Vagina (tissue), 2 donors: ENCODE results near the gene PSD. TPM values are rescaled to one million over a fixed set of nuclear protein-coding genes. Genes with fewer than 3 reads are reported as not detected.

ENCODE experiments used
- DNase-seq, 2 donors: peaks; one replicate each; pipeline ENCODE4 v3.0.0-alpha.2; 2017; ENCODE audit errors: extremely low spot score in 2 of 2
- H3K27ac ChIP-seq: fragments of 200-600 bp; sonication (generic); one replicate; pipeline ENCODE4 v1.5.1; 2019
- H3K27me3 ChIP-seq: fragments of 200-600 bp; sonication (generic); one replicate; pipeline ENCODE4 v1.5.1; 2019
- H3K36me3 ChIP-seq, 2 donors: fragments of 200-600 bp; sonication (generic); one replicate each; pipeline ENCODE4 v1.5.1; 2017 to 2019
- H3K4me1 ChIP-seq: fragments of 200-600 bp; sonication (generic); one replicate; pipeline ENCODE4 v1.5.1; 2019
- H3K4me3 ChIP-seq, 2 donors: fragments of 200-600 bp; sonication (generic); 1 replicate in 1 of 2; 2 replicates in 1 of 2; pipeline ENCODE4 v1.5.1; 2016 to 2019
- H3K9me3 ChIP-seq: fragments of 200-600 bp; sonication (generic); one replicate; pipeline ENCODE4 v1.5.1; 2019
- CTCF ChIP-seq, 3 experiments: fragments of 450-650 bp in 2 of 3; fragments of 200-600 bp in 1 of 3; sonication (generic) in 1 of 3; IDR thresholded peaks; one replicate each; pipeline ENCODE4 v1.5.1; 2017 to 2019; ENCODE audit warnings: antibody characterized with exemption in 3 of 3, mild to moderate bottlenecking in 2 of 3, moderate library complexity in 2 of 3
- POLR2A ChIP-seq, 2 donors: fragments of 450-650 bp; IDR thresholded peaks; one replicate each; pipeline ENCODE4 v1.6.1; 2017; ENCODE audit warnings: antibody characterized with exemption in 2 of 2, mild to moderate bottlenecking in 2 of 2, moderate library complexity in 2 of 2
- POLR2AphosphoS5 ChIP-seq, 2 donors: sonication (generic); formaldehyde crosslinking; IDR thresholded peaks; one replicate each; pipeline ENCODE4 v1.9.0; 2017; ENCODE audit warnings: antibody characterized with exemption in 2 of 2, mild to moderate bottlenecking in 2 of 2, low read depth in 1 of 2; ENCODE audit not compliant: insufficient read depth in 1 of 2
- intact Hi-C: fragments of 100-400 bp; cut with DNase I; formaldehyde crosslinking; loops from one replicate; pipeline ENCODE4 v1.15.1; 2023
- total RNA-seq: library from RNA; depleted of rRNA; stranded (reverse); fragments of >200 nt; gene quantifications from one replicate; pipeline ENCODE4 v1.2.3, GENCODE V29; 2016

The PSD gene
- total RNA-seq, 1 donor from 2014 or later, result 6.4 TPM

DNA sequence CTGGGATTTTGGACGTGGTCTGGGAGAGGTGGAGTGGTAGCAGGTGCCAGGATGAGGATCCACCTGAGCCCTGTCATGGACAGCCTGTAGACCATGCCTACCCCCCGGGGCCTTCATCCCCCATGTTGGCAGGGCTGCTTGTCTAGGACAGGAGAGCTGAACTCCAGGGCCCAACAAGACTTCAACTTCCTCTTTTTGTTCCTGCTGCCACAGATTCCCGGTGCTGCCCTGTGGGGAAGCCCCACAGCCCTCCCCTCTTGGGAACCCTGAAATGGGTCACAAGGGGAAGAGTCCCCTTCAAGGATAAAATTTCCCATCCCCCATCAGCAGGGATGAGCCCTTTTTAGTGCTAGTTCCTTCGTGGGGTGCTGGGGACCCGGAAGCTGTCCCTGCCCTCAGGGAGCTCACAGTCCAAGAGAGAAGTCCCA lies 15.0 kb upstream of the PSD start:
- Histone ChIP-seq H3K27me3 (no peaks in the 10 kb centered on the region), H3K4me3 (no peak overlapping the region), H3K9me3 (no peaks in the 10 kb centered on the region), H3K4me1 (peaks cover 10% of the 10 kb centered on the region), H3K36me3 (no peaks in the 10 kb centered on the region), H3K27ac (no peak overlapping the region)
- intact Hi-C loops, result no loop called here
- TF ChIP-seq CTCF (IDR thresholded peaks at IDR 0.05), result no peak
- no peak for TF ChIP-seq POLR2AphosphoS5 (IDR thresholded peaks at IDR 0.05; ENCODE audit: insufficient read depth in 1 of 2, low read depth in 1 of 2)
- no peak for TF ChIP-seq POLR2A (IDR thresholded peaks at IDR 0.05)
- DNase-seq, result no peak

DNA sequence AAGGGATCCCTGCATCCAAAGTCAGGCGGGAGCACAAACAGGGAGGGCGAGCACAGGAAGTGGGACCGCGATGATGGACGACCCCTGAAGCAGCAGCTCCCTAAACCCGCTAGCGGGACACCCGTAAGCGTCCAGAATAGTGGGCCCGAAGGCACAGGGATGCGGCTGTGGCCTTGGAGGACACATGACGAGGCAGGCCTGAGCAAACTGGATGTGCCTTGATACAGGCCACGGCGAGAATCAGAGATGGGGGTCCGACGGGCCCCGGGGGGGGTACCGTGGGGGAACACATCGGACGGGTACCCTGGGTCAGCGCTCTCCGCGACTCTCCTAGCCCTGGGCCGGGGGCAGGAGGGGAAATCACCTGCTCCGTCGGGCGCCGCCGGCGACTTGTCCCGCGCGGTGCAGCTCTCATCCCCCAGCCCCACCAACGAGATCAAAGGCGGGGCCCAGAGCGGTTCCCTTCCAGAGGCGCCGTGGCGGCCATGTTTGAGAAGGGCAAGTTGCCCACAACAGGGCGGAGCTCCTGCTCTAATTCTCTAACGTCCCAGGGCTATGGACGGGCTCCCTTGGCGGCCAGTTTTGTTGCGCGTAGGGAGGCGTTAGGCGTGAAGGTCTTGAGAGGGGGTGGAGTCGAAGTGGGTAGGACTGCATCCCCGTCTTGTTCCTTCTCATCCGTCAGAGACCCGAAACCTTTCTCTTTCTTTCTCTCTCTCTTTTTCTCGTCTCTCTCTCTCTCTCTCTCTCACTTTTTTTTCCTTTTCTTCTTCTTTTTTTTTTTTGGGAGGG lies 13.8 kb upstream of the PSD start, which contains the start of gene CUEDC2:
CUEDC2 (minus strand) TSS at position 413 of the 789 bp plus-strand sequence. CDS start 7,386 bp downstream, outside the sequence.
- H3K27me3 ChIP-seq, result no peaks in the 10 kb centered on the region
- peak within 1 kb of the TSS; percentile 70 for H3K27ac ChIP-seq
- no peaks in the 10 kb centered on the region for H3K9me3 ChIP-seq
- peaks cover 10% of the 10 kb centered on the region for H3K4me1 ChIP-seq
- TF ChIP-seq POLR2AphosphoS5 (IDR thresholded peaks at IDR 0.05; ENCODE audit: insufficient read depth in 1 of 2, low read depth in 1 of 2) (peak; percentile 80 to 98), CTCF (IDR thresholded peaks at IDR 0.05) (no peak)
- DNase-seq, result peak in 1 of 2 donors; percentile 94
- no peaks in the 10 kb centered on the region for H3K36me3 ChIP-seq
- intact Hi-C loops, result no loop called here
- peak within 1 kb of the TSS; percentile 72 to 85 for H3K4me3 ChIP-seq

- Histone ChIP-seq H3K36me3 (no peaks in the 10 kb centered on the region), H3K4me3 (peak overlapping the region; percentile 72 to 85), H3K27me3 (no peaks in the 10 kb centered on the region), H3K27ac (peak overlapping the region; percentile 70), H3K4me1 (peaks cover 10% of the 10 kb centered on the region), H3K9me3 (no peaks in the 10 kb centered on the region)
- intact Hi-C loops, result no loop called here
- no peak for DNase-seq
- no peak for TF ChIP-seq CTCF (IDR thresholded peaks at IDR 0.05)
- no peak for TF ChIP-seq POLR2AphosphoS5 (IDR thresholded peaks at IDR 0.05; ENCODE audit: insufficient read depth in 1 of 2, low read depth in 1 of 2)
- no peak for TF ChIP-seq POLR2A (IDR thresholded peaks at IDR 0.05)
Observed at GRCh38 chr10:102431452-102432124, 13.0 kb upstream of the PSD start.

DNA sequence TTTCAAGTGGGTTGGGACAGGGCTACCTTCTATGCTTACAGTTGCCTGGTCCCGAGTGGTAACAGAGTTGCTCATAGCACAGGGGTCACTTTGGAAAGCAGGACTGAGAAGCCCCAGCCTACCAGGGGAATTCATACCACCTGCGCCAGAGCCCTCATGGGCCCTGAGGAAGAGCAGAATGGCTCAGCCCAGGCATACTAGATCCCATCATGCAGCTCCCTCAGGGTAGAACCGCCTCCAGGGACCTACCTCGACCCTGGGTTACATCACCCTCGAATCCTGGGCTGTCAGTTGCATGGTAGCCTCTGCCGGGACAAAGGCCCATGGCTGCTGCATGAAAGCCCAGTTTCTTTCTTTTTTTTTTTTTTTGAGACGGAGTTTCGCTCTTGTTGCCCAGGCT lies 10.9 kb upstream of the PSD start:
- no peaks in the 10 kb centered on the region for H3K27me3 ChIP-seq
- DNase-seq, result no peak
- intact Hi-C loops, result no loop called here
- H3K9me3 ChIP-seq, result no peaks in the 10 kb centered on the region
- TF ChIP-seq POLR2AphosphoS5 (IDR thresholded peaks at IDR 0.05; ENCODE audit: insufficient read depth in 1 of 2, low read depth in 1 of 2), result no peak
- TF ChIP-seq CTCF (IDR thresholded peaks at IDR 0.05), result no peak
- no peak for TF ChIP-seq POLR2A (IDR thresholded peaks at IDR 0.05)
- peaks cover 10% of the 10 kb centered on the region for H3K4me1 ChIP-seq
- H3K36me3 ChIP-seq, result no peaks in the 10 kb centered on the region
- no peak overlapping the region for H3K4me3 ChIP-seq
- no peak overlapping the region for H3K27ac ChIP-seq
